AG04450 (cell line): ENCODE measurements around the gene KERA. TPM values are rescaled to one million over a fixed set of nuclear protein-coding genes. Genes with fewer than 3 reads are reported as not detected.

Source experiments
- CTCF ChIA-PET: fragments of 300-600, 350-600 bp; formaldehyde crosslinking; extraction: SDS; loops from one replicate; lab custom pipeline; 2022; ENCODE audit warnings: antibody characterized with exemption, inconsistent platforms; lab: Charles Lee
- POLR2A ChIA-PET: fragments of 350-600 bp; formaldehyde crosslinking; extraction: SDS; loops from one replicate; lab custom pipeline; 2021; ENCODE audit warnings: antibody characterized with exemption, inconsistent platforms; lab: Yijun Ruan, JAX
- DNase-seq: peaks from one replicate; pipeline ENCODE4 v3.0.0-alpha.2; 2011; ENCODE audit warnings: low read depth, low spot score
- H3K27ac ChIP-seq: one replicate; pipeline ENCODE4 v1.5.1; 2012; ENCODE audit warnings: low read depth, low read length, control low read depth
- H3K27me3 ChIP-seq: one replicate; pipeline ENCODE4 v1.6.0; 2012; ENCODE audit warnings: low read length; ENCODE audit not compliant: control insufficient read depth, insufficient read depth
- H3K4me3 ChIP-seq: 2 replicates; pipeline ENCODE4 v1.5.1; 2011; ENCODE audit warnings: mild to moderate bottlenecking, low read depth, low read length, control low read depth
- H3K9me3 ChIP-seq: 2 replicates; pipeline ENCODE4 v1.5.1; 2012; ENCODE audit warnings: low read length; ENCODE audit not compliant: control insufficient read depth, insufficient read depth
- polyA plus RNA-seq: library from polyadenylated mRNA; depleted of rRNA; stranded (reverse); fragments of >200 nt; gene quantifications from 2 replicates; pipeline ENCODE4 v1.2.3, GENCODE V29; 2011
- TF ChIP-seq, protein P1 (sequence below): IDR thresholded peaks from 2 replicates; pipeline ENCODE4 v1.5.1; 2011; ENCODE audit warnings: low read depth, low read length, control low read depth, inconsistent platforms

KERA gene
- polyA plus RNA-seq, 1 experiment = not detected

DNA sequence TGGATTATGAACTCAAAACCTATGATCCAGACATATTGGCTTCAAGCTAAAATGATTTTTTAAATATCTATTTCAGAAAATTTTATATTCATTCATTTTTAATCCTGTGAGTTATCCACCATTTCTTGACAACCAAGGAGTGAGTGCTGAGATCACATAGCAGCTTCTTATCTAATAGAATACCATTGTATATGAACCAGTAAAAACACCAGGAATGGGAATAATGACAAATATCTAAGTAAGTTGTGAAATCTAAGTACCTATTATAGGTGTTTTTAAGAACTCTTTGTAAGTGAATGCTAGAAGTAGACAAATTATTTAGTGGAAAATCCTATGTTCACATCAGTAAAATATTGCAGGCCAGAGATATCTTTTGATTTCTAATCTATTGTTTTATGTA is 45.3 kb upstream of the KERA start:
- CTCF ChIA-PET = no interaction called here
- TF ChIP-seq, protein P1, sequence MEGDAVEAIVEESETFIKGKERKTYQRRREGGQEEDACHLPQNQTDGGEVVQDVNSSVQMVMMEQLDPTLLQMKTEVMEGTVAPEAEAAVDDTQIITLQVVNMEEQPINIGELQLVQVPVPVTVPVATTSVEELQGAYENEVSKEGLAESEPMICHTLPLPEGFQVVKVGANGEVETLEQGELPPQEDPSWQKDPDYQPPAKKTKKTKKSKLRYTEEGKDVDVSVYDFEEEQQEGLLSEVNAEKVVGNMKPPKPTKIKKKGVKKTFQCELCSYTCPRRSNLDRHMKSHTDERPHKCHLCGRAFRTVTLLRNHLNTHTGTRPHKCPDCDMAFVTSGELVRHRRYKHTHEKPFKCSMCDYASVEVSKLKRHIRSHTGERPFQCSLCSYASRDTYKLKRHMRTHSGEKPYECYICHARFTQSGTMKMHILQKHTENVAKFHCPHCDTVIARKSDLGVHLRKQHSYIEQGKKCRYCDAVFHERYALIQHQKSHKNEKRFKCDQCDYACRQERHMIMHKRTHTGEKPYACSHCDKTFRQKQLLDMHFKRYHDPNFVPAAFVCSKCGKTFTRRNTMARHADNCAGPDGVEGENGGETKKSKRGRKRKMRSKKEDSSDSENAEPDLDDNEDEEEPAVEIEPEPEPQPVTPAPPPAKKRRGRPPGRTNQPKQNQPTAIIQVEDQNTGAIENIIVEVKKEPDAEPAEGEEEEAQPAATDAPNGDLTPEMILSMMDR = no peak

DNA sequence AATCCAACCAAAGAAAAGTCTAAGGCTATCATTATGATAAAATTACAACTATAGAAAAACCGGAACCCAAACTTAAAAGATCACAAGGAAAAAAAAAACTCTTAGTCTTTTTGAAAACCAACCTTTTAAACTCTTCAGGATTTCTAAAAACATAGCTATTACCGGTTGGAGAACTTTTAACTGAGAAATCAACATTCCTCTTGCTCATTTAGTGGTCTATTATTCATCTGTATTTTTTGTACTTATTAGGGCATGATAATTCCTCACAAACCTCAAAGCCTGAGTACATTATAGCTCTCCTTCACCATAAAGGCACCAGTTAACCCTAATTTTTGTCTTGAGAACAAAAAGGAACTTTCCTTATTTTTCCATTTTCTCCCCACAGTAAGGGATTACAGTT is 43.1 kb upstream of the KERA start:
- ChIA-PET CTCF (interaction anchor here (0.6 to 1.1 kb wide), 2 partner anchors 123 kb away, joined by 5 to 6 read pairs; no protein-coding TSS in a partner anchor), POLR2A (no interaction called here)
- H3K4me3 ChIP-seq = no peak overlapping the region
- no peaks in the 10 kb centered on the region for H3K9me3 ChIP-seq
- no peaks in the 10 kb centered on the region for H3K27me3 ChIP-seq
- DNase-seq = no peak
- no peak overlapping the region for H3K27ac ChIP-seq
- TF ChIP-seq, protein P1 = no peak

More for the DNA sequence above, 45.3 kb upstream of the KERA start:
- no peaks in the 10 kb centered on the region for H3K27me3 ChIP-seq
- H3K4me3 ChIP-seq = no peak overlapping the region
- H3K9me3 ChIP-seq = no peaks in the 10 kb centered on the region
- DNase-seq = no peak
- H3K27ac ChIP-seq = no peak overlapping the region
- POLR2A ChIA-PET = no interaction called here

DNA sequence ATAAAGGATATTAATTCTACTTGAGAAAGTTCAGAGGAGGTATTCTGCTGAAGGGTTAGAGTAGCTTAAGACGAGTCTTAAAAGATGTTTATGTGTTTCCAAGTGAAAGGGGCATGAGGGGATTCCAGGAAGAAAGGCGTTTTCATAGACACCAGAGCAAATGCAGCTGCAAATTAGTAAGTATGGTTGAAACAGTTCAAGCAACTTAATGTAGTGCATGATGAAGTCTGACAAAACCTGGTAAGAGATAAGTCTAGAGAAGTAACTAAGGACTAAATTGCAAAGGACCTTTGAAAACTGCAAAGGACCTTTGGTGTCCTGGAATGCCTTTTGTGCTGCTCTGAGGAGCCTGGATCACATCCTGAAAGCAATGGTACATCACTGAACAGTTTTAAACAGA is 42.0 kb upstream of the KERA start:
- ChIA-PET POLR2A (interaction anchor here (1.0 to 1.3 kb wide), 2 partner anchors 9 to 256 kb away, joined by 3 to 4 read pairs; no protein-coding TSS in a partner anchor), CTCF (interaction anchor here (0.8 to 2.4 kb wide), 3 partner anchors 9 to 121 kb away, joined by 3 to 21 read pairs (median 3); no protein-coding TSS in a partner anchor)
- Histone ChIP-seq H3K27me3 (no peaks in the 10 kb centered on the region), H3K27ac (no peak overlapping the region), H3K4me3 (no peak overlapping the region), H3K9me3 (no peaks in the 10 kb centered on the region)
- TF ChIP-seq, protein P1 = no peak
- DNase-seq = no peak

DNA sequence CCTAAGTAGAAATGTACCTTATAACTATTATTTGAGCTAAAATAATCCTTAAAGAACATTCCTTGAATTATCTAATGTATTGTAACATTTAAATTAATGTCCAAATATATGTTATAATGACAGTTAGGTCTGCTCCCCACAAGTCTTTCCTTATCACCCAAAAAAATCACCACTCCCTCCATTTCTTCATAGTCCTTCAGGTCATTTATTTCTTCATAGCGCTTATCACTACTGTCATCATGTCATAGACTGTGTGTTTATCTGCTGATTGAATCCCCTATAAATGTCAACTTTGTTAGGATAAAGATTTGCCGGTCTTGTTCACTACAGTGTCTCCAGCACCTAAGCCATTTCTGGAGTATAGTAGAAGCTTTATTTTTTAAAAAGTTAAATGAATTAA is 41.5 kb upstream of the KERA start:
- ChIA-PET CTCF (interaction anchor here (0.8 to 2.4 kb wide), 3 partner anchors 10 to 121 kb away, joined by 3 to 21 read pairs (median 3); no protein-coding TSS in a partner anchor), POLR2A (interaction anchor here (1.0 to 1.3 kb wide), 2 partner anchors 9 to 256 kb away, joined by 3 to 4 read pairs; no protein-coding TSS in a partner anchor)
- H3K4me3 ChIP-seq = no peak overlapping the region
- TF ChIP-seq, protein P1 = no peak
- DNase-seq = no peak
- no peak overlapping the region for H3K27ac ChIP-seq
- H3K9me3 ChIP-seq = no peaks in the 10 kb centered on the region
- H3K27me3 ChIP-seq = no peaks in the 10 kb centered on the region

DNA sequence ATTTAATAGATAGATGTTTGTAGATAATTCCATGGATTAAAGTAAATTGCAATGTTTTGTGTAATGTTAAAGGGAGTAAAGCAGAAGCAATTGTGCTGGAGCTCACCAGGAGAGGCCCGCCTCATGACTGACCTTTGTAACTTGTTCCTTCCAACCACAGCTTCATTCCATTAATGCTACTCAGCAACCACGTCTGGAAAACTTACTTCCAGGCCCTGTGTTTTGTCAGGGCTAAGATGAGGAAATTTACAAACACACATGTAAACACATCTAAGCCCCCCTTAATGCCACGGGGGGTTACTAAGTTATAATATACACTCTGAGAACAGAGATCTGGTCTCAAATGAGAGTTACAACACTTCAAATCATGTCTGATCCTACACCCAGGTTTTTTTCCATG is 41.1 kb upstream of the KERA start:
- TF ChIP-seq, protein P1 = no peak
- CTCF ChIA-PET = interaction anchor here (1.1 to 2.4 kb wide), 2 partner anchors 10 to 13 kb away, joined by 3 to 21 read pairs; no protein-coding TSS in a partner anchor
- Histone ChIP-seq H3K27me3 (no peaks in the 10 kb centered on the region), H3K27ac (no peak overlapping the region), H3K4me3 (no peak overlapping the region), H3K9me3 (no peaks in the 10 kb centered on the region)
- POLR2A ChIA-PET = interaction anchor here (0.6 to 1.3 kb wide), 3 partner anchors 8 to 257 kb away, joined by 3 to 4 read pairs (median 3); no protein-coding TSS in a partner anchor
- peak; percentile 78 for DNase-seq
